ENCODE data around the gene NPL. TPM values are rescaled to one million over a fixed set of nuclear protein-coding genes. Genes with fewer than 3 reads are reported as not detected.

Gene NPL
- total and polyA plus RNA-seq, 9 of the 15 experiments (the other 6 are each of a cell fraction or from before 2014, with no cell fraction given): 9.9 to 22.3 (median 14.2) TPM

GRCh38 chr1:182869241-182869666 lies 79.7 kb downstream of the NPL start (continued):
- TF ChIP-seq, protein P1, sequence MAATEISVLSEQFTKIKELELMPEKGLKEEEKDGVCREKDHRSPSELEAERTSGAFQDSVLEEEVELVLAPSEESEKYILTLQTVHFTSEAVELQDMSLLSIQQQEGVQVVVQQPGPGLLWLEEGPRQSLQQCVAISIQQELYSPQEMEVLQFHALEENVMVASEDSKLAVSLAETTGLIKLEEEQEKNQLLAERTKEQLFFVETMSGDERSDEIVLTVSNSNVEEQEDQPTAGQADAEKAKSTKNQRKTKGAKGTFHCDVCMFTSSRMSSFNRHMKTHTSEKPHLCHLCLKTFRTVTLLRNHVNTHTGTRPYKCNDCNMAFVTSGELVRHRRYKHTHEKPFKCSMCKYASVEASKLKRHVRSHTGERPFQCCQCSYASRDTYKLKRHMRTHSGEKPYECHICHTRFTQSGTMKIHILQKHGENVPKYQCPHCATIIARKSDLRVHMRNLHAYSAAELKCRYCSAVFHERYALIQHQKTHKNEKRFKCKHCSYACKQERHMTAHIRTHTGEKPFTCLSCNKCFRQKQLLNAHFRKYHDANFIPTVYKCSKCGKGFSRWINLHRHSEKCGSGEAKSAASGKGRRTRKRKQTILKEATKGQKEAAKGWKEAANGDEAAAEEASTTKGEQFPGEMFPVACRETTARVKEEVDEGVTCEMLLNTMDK (IDR thresholded peaks at IDR 0.05; ENCODE audit: borderline replicate concordance, insufficient read depth, low read depth, low read length, poor library complexity, severe bottlenecking): no peak
- peak; percentile 55 for TF ChIP-seq TEAD4 (IDR thresholded peaks at IDR 0.05; ENCODE audit: low read length)
- TF ChIP-seq TEAD4 (CRISPR knock-in tag; IDR thresholded peaks at IDR 0.05; ENCODE audit: borderline replicate concordance): no peak
- TF ChIP-seq MYC (IDR thresholded peaks at IDR 0.05; ENCODE audit: low read depth, low read length): no peak
- no peak for TF ChIP-seq MYC (CRISPR knock-in tag; IDR thresholded peaks at IDR 0.05; ENCODE audit: borderline replicate concordance, low read depth)
- TF ChIP-seq KAT8 (IDR thresholded peaks at IDR 0.05; ENCODE audit: low read depth): no peak
- TF ChIP-seq TSC22D4 (tag; IDR thresholded peaks at IDR 0.05): no peak
- no peak for TF ChIP-seq TFAP4 (CRISPR knock-in tag; IDR thresholded peaks at IDR 0.05; ENCODE audit: borderline replicate concordance)
- no peak for TF ChIP-seq ZKSCAN1 (IDR thresholded peaks at IDR 0.05; ENCODE audit: low read depth, low read length)
- TF ChIP-seq E2F5 (CRISPR knock-in tag; IDR thresholded peaks at IDR 0.05): 0 out of 2 replicates have a peak, but pooled peaks have one; percentile 33
- no peak for TF ChIP-seq CREB1 (IDR thresholded peaks at IDR 0.05)
- TF ChIP-seq CREB1 (CRISPR knock-in tag; IDR thresholded peaks at IDR 0.05): no peak
- TF ChIP-seq POLR2A (conservative IDR thresholded peaks at IDR 0.05): peak; percentile 40; the same call in 1 of the 2 replicates
- no peak for TF ChIP-seq ELK3 (CRISPR knock-in tag; IDR thresholded peaks at IDR 0.05)
- TF ChIP-seq HLTF (IDR thresholded peaks at IDR 0.05): no peak
- TF ChIP-seq EP400 (IDR thresholded peaks at IDR 0.05): peak; percentile 40; the same call in 1 of the 2 replicates
- TF ChIP-seq, protein P2, sequence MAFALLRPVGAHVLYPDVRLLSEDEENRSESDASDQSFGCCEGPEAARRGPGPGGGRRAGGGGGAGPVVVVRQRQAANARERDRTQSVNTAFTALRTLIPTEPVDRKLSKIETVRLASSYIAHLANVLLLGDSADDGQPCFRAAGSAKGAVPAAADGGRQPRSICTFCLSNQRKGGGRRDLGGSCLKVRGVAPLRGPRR (CRISPR knock-in tag; IDR thresholded peaks at IDR 0.05): no peak
- no peak for TF ChIP-seq ELF1 (tag; IDR thresholded peaks at IDR 0.05)
- 0 out of 2 replicates have a peak, but pooled peaks have one; percentile 20 for TF ChIP-seq PYGO2 (tag; IDR thresholded peaks at IDR 0.05)
- TF ChIP-seq, protein P3, sequence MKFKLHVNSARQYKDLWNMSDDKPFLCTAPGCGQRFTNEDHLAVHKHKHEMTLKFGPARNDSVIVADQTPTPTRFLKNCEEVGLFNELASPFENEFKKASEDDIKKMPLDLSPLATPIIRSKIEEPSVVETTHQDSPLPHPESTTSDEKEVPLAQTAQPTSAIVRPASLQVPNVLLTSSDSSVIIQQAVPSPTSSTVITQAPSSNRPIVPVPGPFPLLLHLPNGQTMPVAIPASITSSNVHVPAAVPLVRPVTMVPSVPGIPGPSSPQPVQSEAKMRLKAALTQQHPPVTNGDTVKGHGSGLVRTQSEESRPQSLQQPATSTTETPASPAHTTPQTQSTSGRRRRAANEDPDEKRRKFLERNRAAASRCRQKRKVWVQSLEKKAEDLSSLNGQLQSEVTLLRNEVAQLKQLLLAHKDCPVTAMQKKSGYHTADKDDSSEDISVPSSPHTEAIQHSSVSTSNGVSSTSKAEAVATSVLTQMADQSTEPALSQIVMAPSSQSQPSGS (CRISPR knock-in tag; IDR thresholded peaks at IDR 0.05): no peak
- no peak for TF ChIP-seq ATF7 (IDR thresholded peaks at IDR 0.05)
- peak; percentile 44; the same call in 1 of the 2 replicates for TF ChIP-seq CBFA2T2 (conservative IDR thresholded peaks at IDR 0.05)
- no peak for TF ChIP-seq CREB3 (tag; conservative IDR thresholded peaks at IDR 0.05; ENCODE audit: low read depth)

Data from K562 (cell line).